GM12801 (cell line): ENCODE results near the gene ADAMTS2.

ENCODE experiments used
- TF ChIP-seq, protein P1 (sequence below): IDR thresholded peaks from one replicate; pipeline ENCODE4 v1.5.1; 2011; ENCODE audit warnings: control low read depth; ENCODE audit not compliant: insufficient read length; ENCODE audit errors: extremely low read depth

Gene ADAMTS2

DNA sequence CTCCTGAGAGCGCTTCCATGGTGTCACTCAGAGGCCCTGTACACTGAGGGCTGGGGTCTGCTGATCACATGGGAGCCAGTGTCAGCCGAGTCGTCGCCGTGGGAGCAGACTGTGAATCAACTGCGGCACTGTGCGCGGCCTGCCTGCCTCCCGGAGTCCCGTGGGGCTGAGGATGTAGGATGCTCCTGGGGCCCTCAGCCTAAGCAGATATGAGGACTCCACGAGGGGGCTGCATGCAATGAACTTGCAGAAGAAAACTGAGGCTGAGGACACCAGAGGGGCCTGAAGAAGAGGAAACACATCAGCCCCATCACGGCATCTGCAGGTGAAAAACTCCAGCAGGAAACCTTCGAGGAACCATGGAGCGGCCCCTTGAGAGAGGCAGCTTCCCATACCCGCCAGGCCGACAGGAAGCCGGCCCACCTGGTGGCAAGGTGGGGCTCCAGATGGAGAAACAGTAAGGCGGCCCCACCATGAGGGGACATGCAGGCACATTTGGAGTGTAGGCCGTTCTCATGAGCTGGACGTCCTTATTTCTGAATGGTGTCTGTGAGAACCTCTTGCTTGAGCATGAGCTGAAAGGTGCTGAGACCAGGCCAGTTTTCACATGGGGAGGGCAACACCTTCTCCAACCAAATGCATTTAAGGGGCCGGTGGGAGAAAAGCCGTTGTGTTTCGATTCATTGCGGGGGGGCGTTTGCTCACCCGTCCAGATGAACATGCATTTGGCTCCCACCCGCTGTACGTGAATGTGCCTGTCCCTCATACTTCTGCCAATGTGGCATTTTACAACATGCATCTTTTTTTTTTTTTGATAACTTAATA is 35.2 kb upstream of the ADAMTS2 start:
- TF ChIP-seq, protein P1, sequence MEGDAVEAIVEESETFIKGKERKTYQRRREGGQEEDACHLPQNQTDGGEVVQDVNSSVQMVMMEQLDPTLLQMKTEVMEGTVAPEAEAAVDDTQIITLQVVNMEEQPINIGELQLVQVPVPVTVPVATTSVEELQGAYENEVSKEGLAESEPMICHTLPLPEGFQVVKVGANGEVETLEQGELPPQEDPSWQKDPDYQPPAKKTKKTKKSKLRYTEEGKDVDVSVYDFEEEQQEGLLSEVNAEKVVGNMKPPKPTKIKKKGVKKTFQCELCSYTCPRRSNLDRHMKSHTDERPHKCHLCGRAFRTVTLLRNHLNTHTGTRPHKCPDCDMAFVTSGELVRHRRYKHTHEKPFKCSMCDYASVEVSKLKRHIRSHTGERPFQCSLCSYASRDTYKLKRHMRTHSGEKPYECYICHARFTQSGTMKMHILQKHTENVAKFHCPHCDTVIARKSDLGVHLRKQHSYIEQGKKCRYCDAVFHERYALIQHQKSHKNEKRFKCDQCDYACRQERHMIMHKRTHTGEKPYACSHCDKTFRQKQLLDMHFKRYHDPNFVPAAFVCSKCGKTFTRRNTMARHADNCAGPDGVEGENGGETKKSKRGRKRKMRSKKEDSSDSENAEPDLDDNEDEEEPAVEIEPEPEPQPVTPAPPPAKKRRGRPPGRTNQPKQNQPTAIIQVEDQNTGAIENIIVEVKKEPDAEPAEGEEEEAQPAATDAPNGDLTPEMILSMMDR: no peak

DNA sequence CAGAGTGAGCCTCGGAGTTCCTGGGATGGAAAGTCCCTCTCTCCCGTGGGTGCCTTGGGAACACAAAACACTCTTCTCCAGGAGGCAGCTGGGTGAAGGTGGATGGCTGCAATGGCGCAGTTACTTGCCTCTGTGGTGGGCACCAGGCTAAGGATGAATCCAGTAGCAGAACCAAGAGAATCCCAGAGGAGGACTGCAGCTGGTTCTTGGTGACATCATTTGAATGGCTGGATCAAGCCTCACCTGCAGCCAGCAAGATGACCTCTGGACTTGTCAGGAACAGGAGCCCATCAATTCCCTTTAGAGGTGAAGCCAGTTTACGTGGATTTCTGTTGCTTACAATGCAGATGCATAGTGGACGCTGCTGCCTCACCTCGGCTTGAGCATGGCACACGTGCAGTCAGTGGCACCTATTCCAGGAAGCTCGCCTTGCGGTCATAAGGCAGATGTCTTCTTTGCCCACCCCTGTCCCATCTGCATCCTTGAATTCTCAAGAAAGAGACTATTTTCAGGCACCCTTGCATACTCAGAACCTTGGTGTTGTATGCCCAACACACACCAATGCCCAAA is 34.1 kb upstream of the ADAMTS2 start:
- TF ChIP-seq, protein P1: no peak

DNA sequence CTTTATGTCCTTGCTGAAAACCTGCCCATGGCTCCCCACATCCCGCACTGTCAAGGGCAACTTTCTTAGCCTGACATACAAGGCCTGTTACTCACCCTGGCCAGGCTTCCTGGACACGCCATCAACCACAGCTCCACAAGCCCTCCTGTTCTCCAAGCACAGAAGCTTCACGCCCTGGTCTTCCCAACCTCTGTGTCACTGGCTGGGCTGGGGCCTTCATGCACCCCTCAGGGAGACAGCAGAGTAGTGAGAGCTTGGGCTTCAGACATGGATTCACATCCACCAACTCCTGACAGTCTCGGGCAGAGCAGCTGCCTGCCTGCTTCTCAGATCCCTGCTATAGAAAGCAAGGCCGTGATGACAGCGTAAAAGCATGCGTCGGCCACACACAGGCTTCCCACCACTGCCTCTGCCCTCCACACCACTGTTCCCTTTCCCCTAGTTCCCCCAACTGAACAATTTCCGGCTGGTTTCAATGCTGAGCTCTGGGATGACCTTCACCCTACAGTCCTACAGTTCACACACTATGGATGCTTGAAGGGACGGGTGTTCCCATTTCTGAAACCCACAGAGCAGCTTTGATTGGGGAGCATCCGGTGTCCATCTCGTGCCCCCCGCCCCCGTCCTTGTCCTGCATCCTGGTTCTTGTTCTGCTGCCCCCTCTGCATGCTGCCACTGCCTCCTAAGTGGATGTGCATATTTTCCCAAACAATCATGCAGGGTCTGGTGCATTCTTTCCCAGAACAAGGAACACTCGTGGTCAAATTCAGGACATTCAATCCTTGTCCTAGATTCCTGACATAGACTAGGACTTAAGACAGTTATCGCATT is 33.4 kb upstream of the ADAMTS2 start:
- TF ChIP-seq, protein P1: no peak

DNA sequence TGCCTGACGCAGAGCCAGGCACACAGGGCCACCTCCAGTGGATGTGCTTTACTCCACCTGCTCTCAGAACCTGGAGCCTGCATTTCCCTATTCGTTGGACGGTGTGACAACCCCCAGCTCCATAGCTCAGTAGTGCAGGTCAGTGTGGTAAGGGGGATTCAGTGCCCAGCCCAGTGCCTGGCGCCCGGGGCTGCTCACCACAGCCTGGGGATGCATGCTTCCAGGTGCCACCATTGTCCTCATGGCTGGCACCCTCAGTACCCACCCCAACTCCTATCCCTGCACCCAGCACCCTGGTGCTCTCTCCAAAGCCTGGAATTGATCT is 32.8 kb upstream of the ADAMTS2 start:
- TF ChIP-seq, protein P1: no peak

DNA sequence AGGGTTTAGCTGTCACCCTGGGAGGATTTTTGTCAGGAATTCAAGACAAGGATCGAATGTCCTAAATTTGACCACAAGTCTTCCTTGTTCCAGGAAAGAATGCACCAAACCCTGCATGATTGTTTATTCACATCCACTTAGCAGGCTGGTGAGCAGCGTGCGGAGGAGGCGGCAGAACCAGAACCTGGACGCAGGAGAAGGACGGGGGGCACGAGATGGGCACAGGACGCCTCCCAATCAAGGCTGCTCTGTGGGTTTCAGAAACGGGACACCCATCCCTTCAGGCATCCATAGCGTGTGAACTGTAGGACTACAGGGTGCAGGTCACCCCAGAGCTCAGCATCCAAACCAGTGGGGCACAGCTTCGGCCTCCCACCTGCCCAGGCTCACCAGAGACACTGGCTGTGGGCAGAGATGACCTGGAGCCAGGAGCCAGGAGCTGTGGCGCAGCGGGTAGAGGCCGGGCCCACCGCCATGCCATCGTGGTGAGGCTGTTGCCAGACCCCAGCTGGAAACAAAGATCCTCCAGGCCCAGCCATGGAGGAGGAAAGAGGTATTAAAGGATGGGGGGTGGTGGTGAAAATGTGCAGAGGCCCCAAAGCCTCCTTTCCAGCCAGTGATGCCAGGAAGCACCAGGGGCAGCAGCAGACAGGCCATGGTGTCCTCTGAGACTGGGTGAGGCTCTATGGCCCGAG is 32.3 kb upstream of the ADAMTS2 start:
- TF ChIP-seq, protein P1: no peak

DNA sequence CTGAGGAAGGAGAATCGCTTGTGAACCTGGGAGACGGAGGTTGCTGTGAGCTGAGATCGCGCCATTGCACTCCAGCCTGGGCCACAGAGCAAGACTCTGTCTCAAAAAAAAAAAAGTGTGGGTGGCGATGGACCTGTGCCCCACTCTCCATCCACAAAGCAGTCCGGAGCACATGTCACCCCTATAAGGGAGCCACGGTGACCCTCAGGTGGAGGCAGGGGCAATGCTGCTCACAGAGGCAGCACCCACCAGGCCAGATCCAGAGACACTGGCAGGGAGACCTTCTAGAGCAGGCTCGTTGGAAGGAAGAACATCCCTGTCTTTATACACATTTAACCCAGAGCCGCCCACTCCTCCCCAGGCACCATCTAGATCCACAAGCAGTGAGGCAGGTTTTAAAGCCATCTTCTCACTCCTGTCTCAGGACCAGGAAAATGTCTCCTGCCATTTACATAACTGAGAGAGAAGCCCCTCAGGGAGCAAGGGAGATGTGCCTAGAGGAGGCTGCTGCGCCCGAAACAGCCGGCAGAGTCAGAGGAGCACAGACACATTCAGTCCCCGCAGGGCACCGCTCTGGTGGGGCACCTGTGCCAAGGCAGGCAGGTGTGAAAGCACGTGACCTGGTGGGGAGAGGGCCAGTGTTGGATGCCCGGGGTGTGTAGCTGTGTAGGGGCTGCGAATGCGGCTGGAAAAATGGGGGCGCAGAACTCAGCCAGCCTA is 31.6 kb upstream of the ADAMTS2 start:
- TF ChIP-seq, protein P1: no peak
